Stimulated activated CD8-positive, alpha-beta memory T cell treated with anti-CD3 and anti-CD28 coated beads, Interleukin-7, amount 100 ng/mL, for 48 hours (primary cell): ENCODE measurements around the gene PLXDC2.
"Not testable (repeated sequence)": the region's sequence is repeated elsewhere in the genome, so short reads cannot be mapped to it uniquely, and the experiment has no call there.

Experiments used
- DNase-seq, 2 donors: peaks; one replicate each; pipeline ENCODE4 v3.0.0-alpha.2; 2020; ENCODE audit warnings: low read depth in 1 of 2; ENCODE audit errors: extremely low read depth in 1 of 2

The PLXDC2 gene

DNA sequence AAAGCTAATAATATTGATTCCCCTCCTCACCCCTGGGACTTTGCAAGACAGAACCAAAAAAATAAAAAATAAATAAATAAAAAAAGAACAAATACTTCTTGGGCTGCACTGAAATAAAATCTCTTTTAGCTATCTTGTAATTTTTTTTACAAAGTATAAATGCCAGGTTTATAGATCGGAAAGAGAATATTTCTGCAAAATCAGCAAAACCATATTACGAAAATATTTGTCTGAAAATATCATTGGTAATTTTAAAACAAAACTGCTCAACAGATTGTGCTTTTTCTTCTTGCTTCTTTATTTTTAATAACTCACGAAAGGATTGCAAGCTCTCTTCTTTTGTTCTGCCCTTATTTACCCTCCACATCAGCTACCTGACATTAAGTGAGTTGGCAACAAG, 213.3 kb downstream of the PLXDC2 start:
- DNase-seq: no peak

DNA sequence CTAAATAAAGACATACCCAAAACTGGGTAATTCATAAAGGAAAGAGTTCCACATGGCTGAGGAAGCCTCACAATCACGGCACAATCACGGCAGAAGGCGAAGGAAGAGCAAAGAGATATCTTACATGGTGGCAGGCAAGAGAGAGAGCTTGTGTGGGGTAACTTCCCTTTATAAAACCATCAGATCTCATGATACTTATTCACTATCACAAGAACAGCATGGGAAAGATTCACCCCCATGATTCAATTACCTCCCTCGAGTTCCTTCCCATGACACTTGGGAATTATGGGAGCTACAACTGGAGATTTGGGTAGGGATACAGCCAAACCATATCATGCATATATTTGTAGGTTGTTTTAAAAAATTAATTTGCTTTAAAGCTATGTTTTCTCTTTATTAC, 217.2 kb downstream of the PLXDC2 start:
- DNase-seq: no peak

DNA sequence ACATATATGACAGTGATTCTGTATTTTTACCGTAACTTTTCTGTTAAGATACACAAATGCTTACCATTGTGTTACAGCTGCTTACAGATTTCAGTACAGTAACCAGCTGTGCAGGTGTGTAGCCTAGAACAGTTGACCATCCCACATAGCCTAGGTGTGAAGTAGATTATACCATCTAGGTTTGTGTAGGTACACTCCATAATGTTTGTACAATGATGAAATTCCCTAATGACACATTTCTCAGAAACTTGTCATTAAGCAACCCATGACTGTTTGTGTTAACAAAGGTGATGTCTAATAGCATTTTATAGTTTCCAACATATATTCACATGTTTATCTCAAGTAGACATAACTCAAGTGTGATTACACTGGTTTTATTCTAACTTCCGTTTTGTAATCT, 218.5 kb downstream of the PLXDC2 start:
- no peak for DNase-seq

DNA sequence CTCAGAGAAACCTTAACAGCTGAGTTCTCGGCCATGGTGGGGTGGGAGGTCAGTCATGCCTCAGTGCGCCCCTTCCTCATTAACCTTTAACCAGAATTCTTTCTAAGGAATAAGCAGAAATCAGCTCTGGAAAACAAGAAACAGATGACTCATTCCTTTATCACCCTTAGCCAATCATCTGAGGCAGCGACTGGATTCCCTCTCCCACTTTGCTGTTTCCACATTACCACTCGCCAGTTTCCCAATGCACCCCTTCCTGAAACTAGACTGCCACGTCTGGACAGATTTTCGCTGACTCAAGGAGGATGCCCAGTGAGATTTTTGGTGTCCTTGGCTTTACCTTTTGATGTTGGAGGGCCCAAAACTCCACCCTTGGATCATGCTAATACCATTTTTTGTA, 223.8 kb downstream of the PLXDC2 start:
- DNase-seq: no peak

DNA sequence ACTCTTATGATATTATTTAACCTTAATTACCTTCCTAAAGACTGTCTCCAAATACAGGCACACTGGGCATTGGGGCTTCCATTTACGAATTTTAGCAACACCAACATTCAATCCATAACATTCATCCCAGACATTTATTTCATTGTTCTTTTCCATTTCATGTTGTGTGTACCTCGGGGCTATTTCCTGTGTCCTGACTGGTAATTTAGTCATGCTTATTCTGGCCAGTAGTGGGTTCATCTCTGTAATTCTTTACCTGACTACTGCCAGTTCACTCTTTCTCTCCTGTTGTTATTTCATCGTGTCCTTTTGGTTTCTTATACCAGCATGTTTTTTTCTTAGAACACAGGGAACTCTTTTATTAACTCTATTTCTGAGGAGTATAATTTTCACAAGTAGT, 225.7 kb downstream of the PLXDC2 start:
- no peak for DNase-seq

DNA sequence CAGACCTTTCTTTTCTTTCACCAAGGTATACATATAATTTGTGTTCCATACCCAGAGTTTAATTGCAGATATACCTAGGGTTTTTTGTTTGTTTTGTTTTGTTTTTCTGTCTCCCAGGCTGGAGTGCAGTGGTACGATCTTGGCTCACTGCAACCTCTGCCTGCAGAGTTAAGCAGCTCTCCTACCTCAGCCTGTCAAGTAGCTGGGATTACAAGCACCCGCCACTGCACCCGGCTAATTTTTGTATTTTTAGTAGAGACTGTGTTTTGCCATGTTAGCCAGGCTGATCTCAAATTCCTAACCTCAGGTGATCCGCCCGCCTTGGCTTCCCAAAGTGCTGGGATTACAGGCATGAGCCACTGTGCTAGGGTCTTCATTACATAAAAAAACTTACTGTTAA, 228.9 kb downstream of the PLXDC2 start:
- not testable (repeated sequence) for DNase-seq

DNA sequence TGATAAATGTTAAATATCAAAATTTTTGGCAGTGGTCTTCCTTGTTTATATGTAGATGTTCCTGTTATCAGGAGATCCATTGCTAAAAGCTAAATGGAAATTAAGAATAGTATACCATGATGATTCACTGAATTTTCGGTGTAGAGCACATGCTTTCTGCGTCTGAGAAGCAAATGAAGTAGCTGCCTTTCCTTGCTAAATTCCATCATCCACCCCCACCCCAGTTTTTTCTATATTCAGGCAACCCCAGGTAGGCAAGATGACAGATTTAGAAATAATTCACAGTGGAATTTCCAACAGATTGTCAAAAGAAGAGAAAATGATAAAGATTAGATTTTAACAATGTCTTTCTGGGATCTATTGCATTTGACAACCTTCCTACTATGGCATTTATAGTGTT, 231.9 kb downstream of the PLXDC2 start:
- no peak for DNase-seq

DNA sequence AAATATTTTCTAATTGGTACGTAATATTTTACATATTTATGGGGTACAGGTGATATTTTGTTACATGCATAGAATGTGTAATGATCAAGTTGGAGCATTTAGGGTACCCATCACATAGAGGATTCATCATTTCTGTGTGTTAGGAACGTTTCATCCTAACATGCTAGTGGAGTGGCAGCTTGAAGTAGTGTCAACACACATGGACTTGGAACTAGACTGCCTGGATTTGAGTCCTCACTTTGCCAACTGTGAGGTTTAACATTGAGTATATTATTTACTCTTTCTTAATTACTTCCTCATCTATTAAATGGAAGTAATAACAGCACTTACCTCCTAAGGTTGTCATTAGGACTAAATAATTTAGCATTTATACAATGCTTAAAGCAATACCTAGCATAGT, 241.9 kb downstream of the PLXDC2 start:
- DNase-seq: no peak

DNA sequence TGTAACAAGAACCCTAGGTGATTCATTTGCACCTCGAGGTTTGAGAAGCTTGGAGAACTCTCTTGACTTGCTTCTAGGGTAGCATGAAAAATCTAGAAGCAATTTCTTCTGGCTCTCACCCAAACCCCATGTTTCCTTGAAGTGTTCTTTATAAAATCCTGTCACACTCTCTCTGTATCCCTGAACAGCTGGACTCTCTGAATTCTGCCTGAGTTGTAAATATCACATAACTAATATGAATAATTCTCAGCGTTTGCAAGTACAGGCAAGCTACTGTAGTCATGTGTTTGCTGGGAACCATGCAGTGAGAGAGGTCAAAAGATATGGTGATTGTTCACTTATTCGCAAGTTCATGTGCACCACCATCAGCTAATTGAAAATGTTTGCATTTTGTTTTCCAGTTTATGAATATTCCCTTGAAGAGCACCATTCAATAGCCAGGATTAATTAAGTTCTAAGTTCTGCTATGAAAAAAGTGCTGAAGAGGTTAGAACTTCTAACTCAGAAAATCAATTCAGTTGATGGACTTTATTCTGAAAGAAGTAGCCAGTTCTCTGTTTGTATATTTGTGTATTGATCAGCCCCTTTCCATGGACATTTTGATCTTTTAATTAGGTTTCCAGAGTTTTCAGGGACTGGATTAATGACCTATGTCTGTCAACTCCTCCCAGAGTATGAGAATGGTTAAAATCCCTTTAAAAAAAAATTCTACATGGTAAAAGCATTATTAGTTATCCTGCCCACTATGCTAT, 243.0 kb downstream of the PLXDC2 start:
- DNase-seq: no peak

DNA sequence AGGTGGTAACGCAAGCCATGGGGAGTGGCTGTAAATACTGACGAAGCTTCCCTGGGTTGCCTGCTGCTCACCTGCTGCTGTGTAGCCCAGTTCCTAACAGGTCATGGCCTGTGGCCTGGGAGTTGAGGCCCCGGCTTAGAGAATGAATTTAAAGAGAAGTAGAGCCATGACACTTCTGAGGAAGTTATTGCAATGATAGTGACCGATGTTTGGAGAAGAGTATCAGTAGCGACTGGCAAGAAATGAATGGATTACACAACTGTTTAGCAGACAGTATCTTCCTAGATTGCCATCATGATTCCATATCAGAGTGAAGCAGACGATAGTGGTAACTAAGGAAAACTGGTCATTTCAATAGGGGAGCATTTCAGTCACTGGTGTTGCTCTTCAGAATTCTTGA, 249.6 kb downstream of the PLXDC2 start:
- DNase-seq: no peak

DNA sequence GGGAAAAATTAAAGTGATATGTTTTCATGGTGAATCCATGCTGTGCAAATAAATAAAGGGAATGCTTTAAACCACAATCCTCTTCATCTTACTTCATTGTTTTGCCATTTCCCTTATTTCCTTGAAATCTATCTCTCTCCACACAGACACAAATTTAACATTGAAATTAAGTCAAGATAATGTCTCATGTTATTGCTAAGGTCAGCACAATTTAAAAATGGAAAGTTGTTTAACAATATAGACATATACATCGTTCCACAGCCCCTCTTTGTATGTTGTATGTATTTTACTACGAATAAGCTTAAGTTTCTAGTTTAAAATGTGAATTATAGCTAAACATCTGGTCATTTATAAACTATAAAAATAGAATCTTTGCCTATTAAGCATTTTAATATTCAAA, 256.9 kb downstream of the PLXDC2 start:
- no peak for DNase-seq

DNA sequence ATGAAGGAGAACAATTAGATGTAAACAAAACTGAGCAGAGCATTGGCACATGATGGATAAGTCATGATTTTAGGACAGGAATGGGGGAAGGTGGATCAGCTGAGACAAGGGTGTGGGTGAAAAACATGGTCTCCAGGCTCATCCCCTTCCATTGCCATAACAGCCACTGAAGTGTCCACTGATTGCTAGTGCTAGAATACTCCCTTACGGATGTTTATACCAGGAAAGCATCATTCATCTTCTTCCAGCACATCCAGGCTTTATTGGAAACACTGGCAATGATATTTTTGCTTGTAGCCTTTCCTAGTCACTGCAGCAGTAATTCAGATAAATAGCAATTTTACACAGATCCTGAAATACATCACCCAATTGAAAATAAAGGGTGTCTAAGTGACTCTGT, 259.5 kb downstream of the PLXDC2 start:
- no peak for DNase-seq

DNA sequence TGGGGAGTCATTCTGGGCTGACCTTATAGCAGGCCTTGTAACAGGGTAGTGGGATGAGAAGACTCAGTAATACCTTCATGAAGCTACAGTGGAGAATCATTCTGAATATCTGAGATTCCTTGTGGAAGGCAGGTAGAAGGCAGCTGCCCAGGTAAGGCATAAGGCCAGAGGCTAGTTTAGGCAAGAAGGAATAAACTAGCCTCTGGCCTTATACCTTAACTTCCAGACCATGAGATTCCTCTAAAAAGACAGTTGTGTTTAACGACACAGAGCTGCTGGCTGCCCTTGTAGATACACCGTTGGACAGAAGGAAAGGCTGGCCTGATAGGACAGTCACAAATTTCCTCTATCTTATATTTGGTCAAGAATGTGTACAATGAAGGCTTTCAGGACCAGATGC, 268.2 kb downstream of the PLXDC2 start:
- DNase-seq: no peak

DNA sequence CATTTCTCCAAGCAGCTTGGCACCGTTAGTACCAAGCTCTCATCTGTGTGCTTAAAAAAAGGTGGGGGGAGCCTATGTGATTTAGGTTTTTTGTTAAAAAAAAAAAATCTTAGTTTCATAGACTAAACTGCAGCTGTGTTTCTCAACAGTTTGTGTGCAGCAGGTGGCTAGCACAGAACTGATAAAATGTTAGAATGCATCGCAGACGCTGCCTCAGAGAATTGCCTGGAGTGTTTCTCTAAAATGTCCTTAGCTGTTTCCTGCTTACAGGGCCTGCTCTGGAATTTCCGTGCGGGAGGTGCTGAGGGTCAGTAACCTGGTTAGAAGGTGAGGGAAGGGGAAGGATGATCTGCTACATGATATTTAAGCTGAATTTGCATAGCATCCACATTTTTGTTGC, 268.9 kb downstream of the PLXDC2 start:
- no peak for DNase-seq

DNA sequence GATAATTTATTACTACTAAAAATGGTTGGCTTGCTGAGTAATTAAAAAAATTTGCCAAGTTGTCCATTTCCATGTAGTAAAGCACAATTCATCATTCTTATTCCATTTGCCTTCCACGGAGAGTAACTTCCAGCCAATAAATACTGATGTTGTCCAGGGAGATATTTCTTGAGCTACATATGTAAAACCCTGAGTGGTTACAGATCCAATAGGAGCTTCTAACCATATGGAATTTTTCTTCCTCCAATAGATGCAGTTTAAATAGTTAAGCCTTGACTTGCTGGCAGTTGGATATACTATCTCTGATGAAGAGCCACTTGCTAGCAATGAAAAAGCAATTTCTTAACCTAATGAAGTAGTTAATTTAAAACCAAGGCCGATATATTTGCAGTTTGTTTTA, 271.1 kb downstream of the PLXDC2 start:
- no peak for DNase-seq

DNA sequence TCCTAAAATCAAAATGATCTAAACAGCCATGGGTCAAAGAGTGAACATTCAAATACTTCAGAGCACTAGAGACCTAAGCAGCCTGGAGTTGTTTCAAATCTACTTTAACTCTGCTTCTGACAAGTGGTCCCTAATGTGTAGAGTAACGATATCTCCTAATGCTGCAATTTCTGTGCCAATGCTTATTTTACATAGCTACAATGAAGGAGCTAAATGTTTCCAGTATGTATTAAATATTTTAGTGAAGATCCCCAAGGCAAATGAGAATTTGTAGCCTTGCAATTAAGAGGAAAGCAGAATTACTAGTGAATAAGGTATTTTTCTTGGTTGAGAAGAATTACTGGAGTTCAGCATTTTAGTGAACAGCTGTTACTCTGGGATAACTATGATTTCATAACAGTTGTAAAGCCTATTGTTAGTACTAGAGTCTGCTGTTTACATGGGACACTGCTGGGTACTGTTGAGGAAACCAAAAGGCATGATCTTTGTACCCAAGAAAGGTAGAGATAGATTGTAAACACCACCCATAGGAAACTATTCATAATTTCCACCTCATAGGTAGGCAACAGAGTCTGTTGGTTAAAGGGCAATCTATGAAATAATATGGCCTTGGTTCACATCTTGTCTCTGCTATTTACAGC, 271.9 kb downstream of the PLXDC2 start:
- DNase-seq: no peak

DNA sequence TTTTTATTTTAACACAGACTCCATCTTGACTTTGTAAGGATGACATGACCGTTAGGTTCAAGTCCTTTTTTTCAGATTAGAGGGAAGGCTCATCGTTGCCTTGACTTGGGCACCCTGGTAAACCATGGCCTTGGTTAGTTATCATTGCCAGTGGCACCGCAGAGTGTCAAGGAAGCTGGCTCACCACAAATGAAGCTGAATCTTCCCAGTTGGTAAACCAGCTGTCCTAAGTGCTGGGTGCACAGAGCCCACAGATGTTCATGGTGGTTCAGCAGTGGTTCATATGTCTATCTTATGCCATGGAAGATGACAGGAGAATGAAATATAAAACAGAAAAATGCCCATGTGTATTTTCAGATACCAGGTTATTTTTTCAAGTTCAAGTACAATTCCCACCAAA, 273.6 kb downstream of the PLXDC2 start:
- DNase-seq: no peak

DNA sequence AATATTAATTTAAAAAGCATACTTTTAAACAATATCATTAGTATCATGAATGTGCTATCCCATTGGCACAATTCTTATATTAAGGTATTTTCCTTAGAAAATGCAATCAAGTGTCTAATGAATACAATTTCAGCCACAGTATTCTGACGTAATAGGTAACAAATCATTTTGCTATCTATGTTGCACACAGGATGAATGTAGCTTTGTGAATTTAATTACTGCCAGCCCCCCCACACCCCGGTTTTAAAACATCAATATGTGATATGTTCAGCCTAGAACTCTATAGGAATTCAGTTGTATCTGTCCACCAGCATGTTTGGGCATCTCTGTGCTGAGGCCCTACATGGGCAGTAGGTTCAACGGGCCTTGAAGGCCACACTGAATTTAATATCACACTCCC, 274.6 kb downstream of the PLXDC2 start:
- no peak for DNase-seq

DNA sequence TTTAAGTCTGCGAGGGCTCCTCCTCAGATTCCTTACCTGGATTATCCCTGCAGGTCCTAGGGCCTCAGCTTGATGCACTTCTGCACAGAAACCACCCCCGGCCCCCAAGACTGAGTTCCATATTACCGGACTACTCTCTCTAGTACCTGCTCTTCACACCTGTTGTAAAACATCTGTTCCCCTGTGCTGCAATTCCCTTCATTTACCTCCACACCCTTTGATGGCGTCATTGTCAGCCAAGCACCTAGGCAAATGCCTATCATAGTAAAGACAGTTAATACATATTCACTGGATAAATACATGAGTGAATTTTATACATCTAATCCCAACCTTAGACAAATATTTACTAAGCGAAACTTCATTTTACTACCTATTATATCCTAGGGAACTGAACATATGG, 275.5 kb downstream of the PLXDC2 start:
- DNase-seq: no peak

DNA sequence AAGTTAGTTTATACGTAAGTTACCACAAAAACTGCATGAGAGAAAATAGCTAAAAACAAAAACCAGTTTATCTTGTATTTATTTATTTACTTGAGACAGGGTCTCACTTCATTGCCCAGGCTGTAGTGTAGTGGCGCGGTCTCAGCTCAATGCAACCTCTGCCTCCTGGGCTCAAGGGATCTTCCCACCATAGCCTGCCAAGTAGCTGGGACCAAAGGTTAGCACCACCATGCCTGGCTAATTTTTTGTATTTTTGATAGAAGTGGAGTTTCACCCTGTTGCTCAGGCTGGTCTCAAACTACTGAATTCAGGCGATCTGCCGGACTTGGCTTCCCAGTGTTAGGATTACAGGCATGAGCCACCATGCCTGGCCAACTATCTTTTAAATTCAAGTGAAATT, 277.4 kb downstream of the PLXDC2 start:
- no peak for DNase-seq

DNA sequence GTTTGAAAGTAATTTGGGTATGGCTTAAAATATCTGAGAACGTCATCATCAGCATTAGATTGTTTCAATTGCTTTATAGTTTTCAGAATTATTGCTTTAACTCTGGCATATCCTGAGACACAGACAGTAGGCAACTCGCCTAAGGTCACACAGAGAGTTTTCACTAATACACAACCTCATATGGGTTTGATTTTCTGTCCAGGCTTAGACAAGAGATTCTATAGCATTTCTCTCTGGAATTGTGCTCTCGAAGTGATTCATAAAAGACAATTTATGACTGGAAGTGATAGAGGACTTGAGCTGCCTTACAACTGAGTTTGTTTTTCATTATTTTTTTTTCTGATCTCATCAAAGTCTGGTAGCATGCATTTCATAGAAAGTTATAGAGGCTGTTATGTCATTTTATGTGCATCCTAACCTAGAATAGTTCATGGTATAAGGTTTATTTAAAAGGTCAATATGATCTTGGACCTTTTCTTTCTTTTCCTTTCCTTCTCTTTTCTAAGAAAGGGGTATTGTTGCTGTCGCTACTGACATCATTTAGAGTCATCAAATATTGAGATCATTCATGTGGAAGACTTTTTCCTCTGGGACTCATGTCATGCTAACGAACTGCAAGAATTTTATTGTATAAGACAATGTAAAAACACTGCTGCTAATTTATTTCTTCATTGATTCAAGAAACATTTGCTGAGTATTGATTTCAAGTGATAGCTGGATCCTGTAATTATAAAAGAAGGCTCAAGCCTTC, 278.2 kb downstream of the PLXDC2 start:
- DNase-seq: no peak

DNA sequence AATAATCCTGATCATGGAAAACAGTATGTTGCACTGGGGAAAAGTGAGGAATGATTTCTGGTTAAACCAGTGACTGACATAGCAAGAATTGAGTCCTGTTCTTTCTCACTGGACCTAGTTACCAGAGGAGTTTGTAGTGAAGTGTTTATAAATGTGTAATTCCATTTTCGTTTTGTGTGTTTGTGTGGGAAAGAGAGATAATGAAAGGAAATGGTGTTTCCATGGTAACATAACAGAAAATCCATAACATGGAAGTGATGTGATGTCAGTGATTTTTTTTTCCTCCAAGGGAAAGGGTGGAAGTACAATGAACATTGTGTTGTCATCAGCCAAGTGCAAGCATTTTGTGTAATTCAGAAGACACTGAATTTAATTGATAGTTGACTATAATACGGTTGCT, 283.9 kb downstream of the PLXDC2 start:
- no peak for DNase-seq
